Upper lobe of left lung (tissue), 4 donors: ENCODE measurements around the gene TOP2A.

Experiments
- CTCF ChIP-seq, 6 experiments: fragments of 450-650 bp in 4 of 6; fragments of 200-600 bp in 2 of 6; sonication (generic) in 2 of 6; IDR thresholded peaks; one replicate each; pipeline ENCODE4 v1.5.1; 2016 to 2019; ENCODE audit warnings: antibody characterized with exemption in 6 of 6
- POLR2A ChIP-seq, 4 donors: fragments of 450-650 bp; IDR thresholded peaks; one replicate each; pipeline ENCODE4 v1.5.1; 2016 to 2017; ENCODE audit warnings: antibody characterized with exemption in 4 of 4, mild to moderate bottlenecking in 2 of 4

GRCh38 chr17:40460604-40460967 is 42.9 kb upstream of the TOP2A start:
- no peak for TF ChIP-seq CTCF (IDR thresholded peaks at IDR 0.05)
- TF ChIP-seq POLR2A (IDR thresholded peaks at IDR 0.05): no peak
